ENCODE results near the gene MICAL2. TPM values are rescaled to one million over a fixed set of nuclear protein-coding genes. Genes with fewer than 3 reads are reported as not detected.

The MICAL2 gene
- total and polyA plus RNA-seq, 2 donors (not counting 1 experiment from before 2014, with no cell fraction given): 0.32 to 0.40 TPM

DNA sequence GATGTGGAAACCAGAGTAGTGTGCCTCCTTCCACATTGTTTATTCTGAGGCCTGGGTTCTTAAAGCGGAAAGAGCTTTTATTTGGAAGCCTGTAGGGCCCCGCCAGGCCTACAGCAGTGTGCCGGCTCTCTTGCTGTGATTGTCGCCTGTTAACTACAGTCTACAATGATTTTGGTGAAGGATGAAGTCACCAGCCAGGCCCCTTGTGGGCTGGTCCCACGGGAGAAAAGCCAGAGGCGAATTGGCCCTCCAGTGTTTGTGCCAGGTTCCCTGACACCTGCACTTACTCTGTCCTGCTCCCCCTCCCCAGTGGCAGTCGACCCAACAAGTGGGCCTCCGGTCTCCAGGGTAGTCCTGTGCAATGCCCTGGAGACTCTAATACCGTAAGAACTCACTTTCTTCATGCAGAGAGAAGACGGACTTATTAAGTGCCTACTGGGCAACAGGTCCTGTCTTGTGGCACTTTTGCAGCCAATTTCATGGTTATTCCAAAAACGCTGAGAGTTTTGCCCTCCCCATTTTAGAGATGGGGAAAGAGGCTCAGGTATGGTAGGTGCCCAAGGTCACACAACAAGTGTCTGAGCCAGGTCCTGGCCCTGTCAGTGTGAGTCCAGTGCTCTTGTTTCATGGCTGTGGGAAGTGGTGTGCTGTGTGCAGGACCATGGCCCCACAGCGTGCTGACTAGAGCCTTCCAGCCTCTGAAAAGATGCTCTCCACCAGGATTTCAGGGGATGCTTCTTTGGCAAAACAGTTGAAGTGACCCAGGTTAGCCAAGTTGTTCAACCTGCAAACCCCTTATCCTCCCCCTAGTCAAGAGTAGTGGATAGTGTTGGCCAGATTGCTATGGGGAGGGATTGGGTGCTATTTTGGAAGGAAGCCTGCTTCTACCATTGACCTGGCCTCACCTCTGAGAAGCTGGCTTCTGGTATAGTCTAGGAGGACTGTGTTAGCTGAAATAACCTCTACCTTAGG lies 1.4 kb downstream of the MICAL2 start:
- no peaks in the 10 kb centered on the region for H4K20me1 ChIP-seq (ENCODE audit: control insufficient read depth, insufficient read depth, low read length, poor library complexity, severe bottlenecking)
- H3K36me3 ChIP-seq (replicated peaks in 1 of 2; ENCODE audit: control extremely low read depth in 1 of 2, control insufficient read depth in 1 of 2, extremely low read depth in 1 of 2, insufficient read depth in 2 of 2, low read length in 1 of 2): no peaks in the 10 kb centered on the region
- DNase-seq (no peak), ATAC-seq (ENCODE audit: low read depth) (no peak)
- peaks cover 0 to 27% (median 2%) of the 10 kb centered on the region in 4 experiments for H3K27me3 ChIP-seq (replicated peaks in 1 of 4; ENCODE audit: control extremely low read depth in 1 of 4, control insufficient read depth in 3 of 4, insufficient read depth in 4 of 4, low read length in 3 of 4)
- H3K27ac ChIP-seq (ENCODE audit: low read length in 2 of 2): no peak overlapping the region
- POLR2A ChIA-PET: no interaction called here
- peaks cover 11 to 12% of the 10 kb centered on the region in 2 donors for H3K4me1 ChIP-seq (ENCODE audit: control insufficient read depth in 2 of 2, insufficient read depth in 2 of 2, low read length in 2 of 2)
- H2AFZ ChIP-seq (ENCODE audit: insufficient read depth, low read depth, low read length, poor library complexity, severe bottlenecking): no peak overlapping the region
- no peaks in the 10 kb centered on the region for H3K79me2 ChIP-seq (ENCODE audit: control insufficient read depth, insufficient read depth, low read length)
- H3K4me2 ChIP-seq (replicated peaks; ENCODE audit: low read depth, low read length, poor library complexity, severe bottlenecking): peak overlapping the region; percentile 89
- Mint-ChIP-seq H3K27me3 (peaks cover 53% of the 10 kb centered on the region), H3K27ac (no peak overlapping the region), H3K4me3 (peak overlapping the region; percentile 71), H3K9me3 (ENCODE audit: insufficient read depth) (no peaks in the 10 kb centered on the region), H3K4me1 (peaks cover 9% of the 10 kb centered on the region)
- H3K9me3 ChIP-seq (ENCODE audit: control extremely low read depth in 1 of 3, control insufficient read depth in 2 of 3, insufficient read depth in 1 of 3, low read length in 2 of 3): peaks cover 0 to 8% (median 0%) of the 10 kb centered on the region in 3 donors
- intact Hi-C loops (cut with micrococcal nuclease): no loop called here
- 70% methylated on average over 12 of the region's 12 CpGs for WGBS (ENCODE audit: insufficient coverage)
- H3K4me3 ChIP-seq (ENCODE audit: control extremely low read depth in 1 of 5, extremely low read depth in 1 of 5, insufficient read depth in 1 of 5, low read depth in 2 of 5, low read length in 4 of 5): no peak overlapping the region
- no peak for TF ChIP-seq EZH2 (IDR thresholded peaks at IDR 0.05; ENCODE audit: borderline replicate concordance, insufficient read depth, low read depth, low read length, poor library complexity, severe bottlenecking)
- TF ChIP-seq, protein P1, sequence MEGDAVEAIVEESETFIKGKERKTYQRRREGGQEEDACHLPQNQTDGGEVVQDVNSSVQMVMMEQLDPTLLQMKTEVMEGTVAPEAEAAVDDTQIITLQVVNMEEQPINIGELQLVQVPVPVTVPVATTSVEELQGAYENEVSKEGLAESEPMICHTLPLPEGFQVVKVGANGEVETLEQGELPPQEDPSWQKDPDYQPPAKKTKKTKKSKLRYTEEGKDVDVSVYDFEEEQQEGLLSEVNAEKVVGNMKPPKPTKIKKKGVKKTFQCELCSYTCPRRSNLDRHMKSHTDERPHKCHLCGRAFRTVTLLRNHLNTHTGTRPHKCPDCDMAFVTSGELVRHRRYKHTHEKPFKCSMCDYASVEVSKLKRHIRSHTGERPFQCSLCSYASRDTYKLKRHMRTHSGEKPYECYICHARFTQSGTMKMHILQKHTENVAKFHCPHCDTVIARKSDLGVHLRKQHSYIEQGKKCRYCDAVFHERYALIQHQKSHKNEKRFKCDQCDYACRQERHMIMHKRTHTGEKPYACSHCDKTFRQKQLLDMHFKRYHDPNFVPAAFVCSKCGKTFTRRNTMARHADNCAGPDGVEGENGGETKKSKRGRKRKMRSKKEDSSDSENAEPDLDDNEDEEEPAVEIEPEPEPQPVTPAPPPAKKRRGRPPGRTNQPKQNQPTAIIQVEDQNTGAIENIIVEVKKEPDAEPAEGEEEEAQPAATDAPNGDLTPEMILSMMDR (IDR thresholded peaks at IDR 0.05): no peak
- H3K9ac ChIP-seq (ENCODE audit: low read length): no peak overlapping the region
- CTCF ChIA-PET: no interaction called here

DNA sequence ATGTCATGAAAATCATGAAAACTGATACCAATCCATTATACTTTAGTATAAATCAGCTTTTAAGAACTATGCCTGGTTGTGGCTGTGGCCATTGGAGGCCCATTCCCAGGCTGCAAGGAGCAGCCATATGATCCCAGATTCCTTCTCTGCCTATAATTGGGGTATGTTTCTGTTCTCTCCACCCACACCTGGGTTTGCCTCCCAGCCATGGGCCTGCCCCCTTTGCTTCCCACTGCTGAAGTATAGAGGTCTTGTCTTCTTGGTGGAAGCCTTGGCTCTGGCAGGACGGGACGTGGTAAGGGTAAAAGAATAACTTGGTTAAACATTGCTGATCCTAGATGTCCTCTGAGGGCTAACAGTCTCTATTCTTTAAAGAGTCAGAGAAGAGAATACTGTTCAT lies 2.4 kb downstream of the MICAL2 start:
- CTCF ChIA-PET: no interaction called here
- H3K4me3 Mint-ChIP-seq: no peak overlapping the region
- TF ChIP-seq, protein P1 (IDR thresholded peaks at IDR 0.05): no peak
- no peak for TF ChIP-seq EZH2 (IDR thresholded peaks at IDR 0.05; ENCODE audit: borderline replicate concordance, insufficient read depth, low read depth, low read length, poor library complexity, severe bottlenecking)
- Histone ChIP-seq H4K20me1 (ENCODE audit: control insufficient read depth, insufficient read depth, low read length, poor library complexity, severe bottlenecking) (no peaks in the 10 kb centered on the region), H3K4me2 (replicated peaks; ENCODE audit: low read depth, low read length, poor library complexity, severe bottlenecking) (no peak overlapping the region), H3K4me3 (ENCODE audit: control extremely low read depth in 1 of 5, extremely low read depth in 1 of 5, insufficient read depth in 1 of 5, low read depth in 2 of 5, low read length in 4 of 5) (no peak overlapping the region), H3K9me3 (ENCODE audit: control extremely low read depth in 1 of 3, control insufficient read depth in 2 of 3, insufficient read depth in 1 of 3, low read length in 2 of 3) (peaks cover 0 to 8% (median 0%) of the 10 kb centered on the region in 3 donors), H3K9ac (ENCODE audit: low read length) (no peak overlapping the region), H3K27me3 (replicated peaks in 1 of 4; ENCODE audit: control extremely low read depth in 1 of 4, control insufficient read depth in 3 of 4, insufficient read depth in 4 of 4, low read length in 3 of 4) (peaks cover 0 to 27% (median 3%) of the 10 kb centered on the region in 4 experiments), H3K36me3 (replicated peaks in 1 of 2; ENCODE audit: control extremely low read depth in 1 of 2, control insufficient read depth in 1 of 2, extremely low read depth in 1 of 2, insufficient read depth in 2 of 2, low read length in 1 of 2) (no peaks in the 10 kb centered on the region), H3K27ac (ENCODE audit: low read length in 2 of 2) (no peak overlapping the region), H3K4me1 (ENCODE audit: control insufficient read depth in 2 of 2, insufficient read depth in 2 of 2, low read length in 2 of 2) (peaks cover 11 to 12% of the 10 kb centered on the region in 2 donors), H2AFZ (ENCODE audit: insufficient read depth, low read depth, low read length, poor library complexity, severe bottlenecking) (no peak overlapping the region), H3K79me2 (ENCODE audit: control insufficient read depth, insufficient read depth, low read length) (no peaks in the 10 kb centered on the region)
- no peak overlapping the region for H3K27ac Mint-ChIP-seq
- DNase-seq (no peak), ATAC-seq (ENCODE audit: low read depth) (no peak)
- H3K9me3 Mint-ChIP-seq (ENCODE audit: insufficient read depth): no peaks in the 10 kb centered on the region
- POLR2A ChIA-PET: no interaction called here
- peaks cover 9% of the 10 kb centered on the region for H3K4me1 Mint-ChIP-seq
- WGBS (ENCODE audit: insufficient coverage): 100% methylated on average over 2 of the region's 2 CpGs
- intact Hi-C loops (cut with micrococcal nuclease): no loop called here
- H3K27me3 Mint-ChIP-seq: peaks cover 55% of the 10 kb centered on the region

Measured in B cell (primary cell).